IPS DF 19.7 (cell line): ENCODE measurements around the gene TMCO6.
"Not testable (repeated sequence)": the region's sequence is repeated elsewhere in the genome, so short reads cannot be mapped to it uniquely, and the experiment has no call there.

Experiments
- DNase-seq: peaks from one replicate; pipeline ENCODE4 v3.0.0-alpha.2; 2013; ENCODE audit warnings: low read depth, low spot score

Gene TMCO6

GRCh38 chr5:140639148-140639981, at the start of gene TMCO6:
TSS of gene TMCO6 (plus strand) at chr5:140639451. CDS start at chr5:140639528, 77 bp downstream.
- DNase-seq = peak; percentile 64

- no peak for DNase-seq
Measured at GRCh38 chr5:140590861-140591260, 48.4 kb upstream of the TMCO6 start.

DNA sequence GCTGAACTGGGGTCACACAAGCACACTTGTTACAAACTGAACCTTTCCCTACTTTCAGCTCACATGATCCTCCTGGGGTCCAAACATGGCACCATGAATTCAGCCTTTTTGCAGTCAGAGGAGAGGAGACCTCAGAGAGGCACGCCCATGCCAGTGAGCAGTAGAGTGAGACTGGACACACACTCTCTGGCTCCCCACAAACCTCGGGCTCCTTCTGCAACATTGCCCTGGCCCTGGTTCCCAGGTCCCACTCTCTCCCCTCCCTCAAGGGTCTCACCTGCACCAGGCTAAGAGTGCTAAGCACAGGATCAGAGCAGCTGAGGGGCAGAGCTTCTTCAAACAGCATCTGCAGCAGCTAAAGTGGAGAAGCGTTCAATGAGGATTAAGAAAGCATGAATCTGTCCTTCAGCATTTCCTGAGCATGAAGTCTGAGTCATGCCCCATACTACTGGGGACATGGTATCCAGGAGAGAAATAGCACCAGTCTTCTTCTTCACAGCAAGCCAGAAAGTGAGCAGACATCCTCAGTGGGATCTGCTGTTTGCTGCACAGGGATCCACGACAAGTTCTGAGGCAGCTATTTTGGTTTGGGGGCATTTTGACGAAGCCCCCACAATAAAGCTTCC, 47.4 kb upstream of the TMCO6 start:
- DNase-seq = no peak

DNA sequence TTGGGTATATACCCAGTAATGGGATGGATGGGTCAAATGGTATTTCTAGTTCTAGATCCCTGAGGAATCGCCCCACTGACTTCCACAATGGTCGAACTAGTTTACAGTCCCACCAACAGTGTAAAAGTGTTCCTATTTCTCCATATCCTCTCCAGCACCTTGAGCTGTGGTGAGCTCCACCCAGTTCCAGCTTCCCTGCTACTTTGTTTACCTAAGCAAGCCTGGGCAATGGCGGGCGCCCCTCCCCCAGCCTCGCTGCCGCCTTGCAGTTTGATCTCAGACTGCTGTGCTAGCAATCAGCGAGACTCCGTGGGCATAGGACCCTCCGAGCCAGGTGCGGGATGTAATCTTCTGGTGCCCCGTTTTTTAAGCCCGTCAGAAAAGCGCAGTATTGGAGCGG, 46.2 kb upstream of the TMCO6 start:
- DNase-seq = not testable (repeated sequence)

- DNase-seq = no peak
Measured at GRCh38 chr5:140594169-140594568, 45.1 kb upstream of the TMCO6 start.

GRCh38 chr5:140595538-140596300, 43.5 kb upstream of the TMCO6 start:
- DNase-seq = no peak

GRCh38 chr5:140596321-140596741, 42.9 kb upstream of the TMCO6 start:
- no peak for DNase-seq

- DNase-seq = no peak
Measured at GRCh38 chr5:140598836-140599235, 40.4 kb upstream of the TMCO6 start.

GRCh38 chr5:140600096-140600495, 39.2 kb upstream of the TMCO6 start:
- DNase-seq = no peak

DNA sequence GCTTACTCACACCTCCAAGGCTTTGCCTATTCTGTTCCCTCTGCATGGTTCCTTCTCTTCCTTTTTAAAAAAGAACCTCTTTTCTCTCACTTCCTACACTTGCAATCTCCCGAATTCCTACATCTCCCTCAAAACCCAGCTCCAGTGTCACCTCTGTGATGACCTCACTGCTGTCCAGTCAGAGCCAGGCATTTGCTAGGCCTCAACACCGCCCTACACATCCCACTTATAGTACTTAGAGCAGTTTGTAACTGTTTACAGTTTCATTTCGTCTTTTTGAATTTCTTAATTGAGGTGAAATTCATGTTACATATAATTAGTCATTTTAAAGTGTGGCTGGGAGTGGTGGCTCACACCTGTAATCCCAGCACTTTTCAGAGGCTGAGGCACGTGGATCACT, 37.1 kb upstream of the TMCO6 start:
- no peak for DNase-seq

GRCh38 chr5:140603446-140603698, 35.9 kb upstream of the TMCO6 start:
- DNase-seq = not testable (repeated sequence)

GRCh38 chr5:140603734-140604133, 35.5 kb upstream of the TMCO6 start:
- no peak for DNase-seq

DNA sequence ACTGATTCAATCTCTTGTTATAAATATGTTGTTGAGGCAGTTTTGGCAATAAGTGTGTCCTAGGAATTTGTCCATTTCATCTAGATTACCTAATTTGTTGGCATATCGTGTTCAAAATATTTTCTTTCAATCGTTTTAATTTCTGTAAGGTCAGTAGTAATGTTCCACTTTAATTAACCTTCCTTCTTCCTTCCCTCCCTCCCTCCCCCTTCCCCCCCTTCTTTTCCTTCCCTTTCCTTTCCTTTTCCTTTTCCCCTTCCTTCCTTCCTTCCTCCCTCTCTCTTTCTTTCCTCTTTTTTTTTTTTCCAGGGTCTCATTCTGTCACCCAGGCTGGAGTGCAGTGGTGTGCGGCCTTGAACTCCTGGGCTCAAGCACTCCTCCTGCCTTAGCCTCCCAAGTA, 33.4 kb upstream of the TMCO6 start:
- no peak for DNase-seq

- DNase-seq = no peak
Measured at GRCh38 chr5:140607031-140607430, 32.2 kb upstream of the TMCO6 start.

GRCh38 chr5:140608722-140609121, 30.5 kb upstream of the TMCO6 start:
- no peak for DNase-seq

- no peak for DNase-seq
Measured at GRCh38 chr5:140609126-140609525, 30.1 kb upstream of the TMCO6 start.

- no peak for DNase-seq
Measured at GRCh38 chr5:140611020-140611521, 28.2 kb upstream of the TMCO6 start.

GRCh38 chr5:140622301-140622700, 16.9 kb upstream of the TMCO6 start:
- no peak for DNase-seq

DNA sequence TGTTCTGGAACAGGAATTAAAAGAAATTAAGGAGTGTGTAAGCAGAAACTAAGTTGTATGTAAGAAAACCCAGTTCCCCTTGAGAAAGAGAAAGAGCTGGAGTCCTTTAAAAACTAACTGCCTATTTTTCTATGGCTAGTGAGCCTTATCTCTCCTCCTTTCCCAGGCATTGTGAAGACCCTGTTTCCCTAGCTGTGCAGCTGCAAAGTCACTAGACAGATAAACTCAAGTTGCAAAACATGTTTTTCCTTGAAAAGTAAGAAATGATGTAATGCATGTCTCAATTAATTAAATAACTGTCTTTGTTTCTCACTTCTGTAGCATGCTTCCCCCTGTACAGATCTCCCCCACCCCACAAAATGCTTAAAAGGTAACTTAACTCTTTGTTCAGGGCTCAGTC, 16.2 kb upstream of the TMCO6 start:
- not testable (repeated sequence) for DNase-seq

GRCh38 chr5:140624886-140625285, 14.4 kb upstream of the TMCO6 start:
- not testable (repeated sequence) for DNase-seq

GRCh38 chr5:140627972-140628371, 11.3 kb upstream of the TMCO6 start:
- DNase-seq = no peak

- no peak for DNase-seq
Measured at GRCh38 chr5:140628711-140629110, 10.5 kb upstream of the TMCO6 start.
